Stimulated activated CD4-positive, alpha-beta T cell treated with anti-CD3 and anti-CD28 coated beads, Interleukin-4, amount 100 ng/mL, for 48 hours (primary cell): ENCODE data around the gene PDGFD.

Source experiments
- DNase-seq, 2 donors: peaks; one replicate each; pipeline ENCODE4 v3.0.0-alpha.2; 2020; ENCODE audit warnings: low read depth in 2 of 2

The PDGFD gene

GRCh38 chr11:104145062-104145461 lies 18.9 kb downstream of the PDGFD start:
- DNase-seq = no peak

GRCh38 chr11:104142698-104143097 lies 21.2 kb downstream of the PDGFD start:
- no peak for DNase-seq

- DNase-seq = no peak
Measured at GRCh38 chr11:104136861-104137260, 27.1 kb downstream of the PDGFD start.

- no peak for DNase-seq
Measured at GRCh38 chr11:104134745-104135144, 29.2 kb downstream of the PDGFD start.

GRCh38 chr11:104130161-104130560 lies 33.8 kb downstream of the PDGFD start:
- DNase-seq = no peak

GRCh38 chr11:104129145-104129544 lies 34.8 kb downstream of the PDGFD start:
- DNase-seq = no peak

- DNase-seq = no peak
Measured at GRCh38 chr11:104127828-104128227, 36.1 kb downstream of the PDGFD start.

GRCh38 chr11:104126464-104126863 lies 37.5 kb downstream of the PDGFD start:
- DNase-seq = no peak

- DNase-seq = no peak
Measured at GRCh38 chr11:104124979-104125378, 39.0 kb downstream of the PDGFD start.

- no peak for DNase-seq
Measured at GRCh38 chr11:104122836-104123235, 41.1 kb downstream of the PDGFD start.

- no peak for DNase-seq
Measured at GRCh38 chr11:104122011-104122635, 41.8 kb downstream of the PDGFD start.

- no peak for DNase-seq
Measured at GRCh38 chr11:104120493-104121137, 43.3 kb downstream of the PDGFD start.

GRCh38 chr11:104118105-104118744 lies 45.7 kb downstream of the PDGFD start:
- DNase-seq = no peak

- DNase-seq = no peak
Measured at GRCh38 chr11:104113541-104113940, 50.4 kb downstream of the PDGFD start.

GRCh38 chr11:104106136-104106754 lies 57.7 kb downstream of the PDGFD start:
- DNase-seq = no peak

GRCh38 chr11:104105155-104105554 lies 58.8 kb downstream of the PDGFD start:
- no peak for DNase-seq

- DNase-seq = no peak
Measured at GRCh38 chr11:104104664-104105063, 59.3 kb downstream of the PDGFD start.

- DNase-seq = no peak
Measured at GRCh38 chr11:104104201-104104600, 59.7 kb downstream of the PDGFD start.

GRCh38 chr11:104098555-104098954 lies 65.4 kb downstream of the PDGFD start:
- no peak for DNase-seq

- no peak for DNase-seq
Measured at GRCh38 chr11:104098132-104098531, 65.8 kb downstream of the PDGFD start.

GRCh38 chr11:104096900-104097299 lies 67.0 kb downstream of the PDGFD start:
- no peak for DNase-seq

- DNase-seq = no peak
Measured at GRCh38 chr11:104095791-104096190, 68.2 kb downstream of the PDGFD start.

GRCh38 chr11:104094576-104094975 lies 69.4 kb downstream of the PDGFD start:
- no peak for DNase-seq
